ENCODE data around the gene BORCS6. TPM values are rescaled to one million over a fixed set of nuclear protein-coding genes. Genes with fewer than 3 reads are reported as not detected.
A peak's percentile ranks its signal among the peaks of the same experiment; 100 is the strongest.

Gene BORCS6
- polyA plus RNA-seq, 3 donors = 5.4 to 14.1 (median 13.9) TPM

- no peaks in the 10 kb centered on the region for H3K9me3 ChIP-seq (replicated peaks in 1 of 2; ENCODE audit: control insufficient read depth in 1 of 2, insufficient read depth in 1 of 2, low read length in 2 of 2)
- H3K27me3 ChIP-seq (ENCODE audit: control insufficient read depth in 2 of 2, insufficient read depth in 2 of 2, low read length in 2 of 2) = no peaks in the 10 kb centered on the region
- peaks cover 35 to 41% of the 10 kb centered on the region in 2 donors for H3K36me3 Mint-ChIP-seq
- H3K27ac Mint-ChIP-seq = no peak overlapping the region
- H2AFZ ChIP-seq (ENCODE audit: insufficient read depth, low read depth, low read length, poor library complexity, severe bottlenecking) = no peak overlapping the region
- intact Hi-C loops (cut with micrococcal nuclease) = loop anchor here in 1 of 2 donors (5.0 to 10.0 kb wide), 2 partner anchors 34 to 318 kb away; partner anchors contain the start of gene KDM6B
- peaks cover 56 to 74% of the 10 kb centered on the region in 2 donors for H3K4me1 ChIP-seq (ENCODE audit: control insufficient read depth in 1 of 2, insufficient read depth in 2 of 2, low read length in 2 of 2)
- DNase-seq = peak in 1 of 3 donors; percentile 8
- peaks cover 26% of the 10 kb centered on the region for H3K79me2 ChIP-seq (ENCODE audit: insufficient read depth, low read length)
- peak overlapping the region; percentile 83 to 99 for H3K27ac ChIP-seq (ENCODE audit: low read depth in 1 of 2, low read length in 2 of 2)
- no peak for TF ChIP-seq CTCF (IDR thresholded peaks at IDR 0.05)
- peaks cover 70% of the 10 kb centered on the region for H4K20me1 ChIP-seq (ENCODE audit: insufficient read depth, low read length)
- peak overlapping the region; percentile 97 for H3K4me2 ChIP-seq (replicated peaks; ENCODE audit: extremely low read depth, low read length, poor library complexity, severe bottlenecking)
- no peak overlapping the region for H3K9ac ChIP-seq (ENCODE audit: insufficient read depth, low read length, poor library complexity, severe bottlenecking)
- H3K4me3 Mint-ChIP-seq = peak overlapping the region; percentile 82 to 99
- H3K4me1 Mint-ChIP-seq = peaks cover 29% of the 10 kb centered on the region
- peaks cover 22 to 27% of the 10 kb centered on the region in 2 donors for H3K36me3 ChIP-seq (replicated peaks in 1 of 2; ENCODE audit: control insufficient read depth in 1 of 2, insufficient read depth in 2 of 2, low read length in 2 of 2)
- H3K9me3 Mint-ChIP-seq = peaks cover 0 to 4% (median 0%) of the 10 kb centered on the region in 7 donors
- peak overlapping the region in 1 of 3 experiments; percentile 100 for H3K4me3 ChIP-seq (replicated peaks in 1 of 3; ENCODE audit: low read depth in 2 of 3, low read length in 3 of 3)
- peaks cover 0 to 12% (median 0%) of the 10 kb centered on the region in 3 donors for H3K27me3 Mint-ChIP-seq (ENCODE audit: low read depth in 3 of 3)
- 100% methylated on average over 4 of the region's 7 CpGs for WGBS (ENCODE audit: insufficient coverage)
Measured at GRCh38 chr17:8153031-8153451, 36.9 kb downstream of the BORCS6 start.

DNA sequence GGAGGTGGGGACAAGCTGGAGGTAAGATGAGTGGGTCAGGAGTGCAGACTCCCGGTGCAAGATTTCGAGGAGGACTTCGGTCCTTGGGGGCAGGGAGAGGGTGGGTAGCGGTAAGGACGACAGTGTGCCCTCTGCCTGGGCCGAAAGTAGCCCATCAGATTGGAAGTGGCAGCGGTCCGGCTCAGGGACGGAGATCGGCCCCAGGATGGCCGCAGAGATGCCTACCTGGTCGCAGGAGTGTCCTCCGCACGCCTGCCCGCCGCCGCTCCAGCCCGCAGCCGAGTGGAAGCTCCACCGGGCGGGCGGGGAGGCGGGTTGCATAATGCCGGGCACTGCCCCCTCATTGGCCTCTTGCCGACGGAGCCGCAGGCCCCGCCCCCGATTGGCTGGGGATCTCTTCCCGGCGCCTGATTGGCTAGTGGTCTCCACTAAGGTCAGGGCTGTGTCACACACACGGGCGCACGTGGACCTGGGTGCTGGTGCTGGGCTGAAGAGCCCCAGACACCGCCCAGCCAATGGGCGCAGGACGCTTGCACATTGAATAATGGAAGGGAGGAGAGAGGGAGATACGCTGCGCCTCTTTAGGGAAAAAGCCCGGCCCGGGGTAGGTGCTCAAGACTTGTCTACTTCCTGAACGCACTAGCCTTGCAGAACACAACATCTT, 37.7 kb downstream of the BORCS6 start, which contains the start of gene PER1:
PER1 (minus strand) TSS at position 293 of the 664 bp plus-strand sequence. CDS start 1,698 bp downstream, outside the sequence.
- Histone ChIP-seq H3K4me1 (ENCODE audit: control insufficient read depth in 1 of 2, insufficient read depth in 2 of 2, low read length in 2 of 2) (peaks cover 52 to 66% of the 10 kb centered on the region in 2 donors), H2AFZ (ENCODE audit: insufficient read depth, low read depth, low read length, poor library complexity, severe bottlenecking) (no peak within 1 kb of the TSS), H3K79me2 (ENCODE audit: insufficient read depth, low read length) (peaks cover 26% of the 10 kb centered on the region), H3K9ac (ENCODE audit: insufficient read depth, low read length, poor library complexity, severe bottlenecking) (peak within 1 kb of the TSS; percentile 78), H3K27me3 (ENCODE audit: control insufficient read depth in 2 of 2, insufficient read depth in 2 of 2, low read length in 2 of 2) (no peaks in the 10 kb centered on the region), H3K9me3 (replicated peaks in 1 of 2; ENCODE audit: control insufficient read depth in 1 of 2, insufficient read depth in 1 of 2, low read length in 2 of 2) (no peaks in the 10 kb centered on the region), H4K20me1 (ENCODE audit: insufficient read depth, low read length) (peaks cover 78% of the 10 kb centered on the region), H3K4me2 (replicated peaks; ENCODE audit: extremely low read depth, low read length, poor library complexity, severe bottlenecking) (peak within 1 kb of the TSS; percentile 97), H3K4me3 (replicated peaks in 1 of 3; ENCODE audit: low read depth in 2 of 3, low read length in 3 of 3) (peak within 1 kb of the TSS; percentile 52 to 100 (median 88)), H3K36me3 (replicated peaks in 1 of 2; ENCODE audit: control insufficient read depth in 1 of 2, insufficient read depth in 2 of 2, low read length in 2 of 2) (peaks cover 30 to 35% of the 10 kb centered on the region in 2 donors), H3K27ac (ENCODE audit: low read depth in 1 of 2, low read length in 2 of 2) (peak within 1 kb of the TSS; percentile 97 to 99)
- Mint-ChIP-seq H3K27ac (peak within 1 kb of the TSS in 3 of 7 donors; percentile 96 to 99 (median 98)), H3K4me1 (peaks cover 28% of the 10 kb centered on the region), H3K9me3 (peaks cover 0 to 4% (median 0%) of the 10 kb centered on the region in 7 donors), H3K4me3 (peak within 1 kb of the TSS; percentile 97 to 99), H3K36me3 (peaks cover 43 to 47% of the 10 kb centered on the region in 2 donors), H3K27me3 (ENCODE audit: low read depth in 3 of 3) (peaks cover 0 to 12% (median 0%) of the 10 kb centered on the region in 3 donors)
- intact Hi-C loops (cut with micrococcal nuclease) = loop anchor here in 1 of 2 donors (5.0 to 10.0 kb wide), 2 partner anchors 35 to 317 kb away; partner anchors contain the start of gene KDM6B
- 10% methylated on average over 36 of the region's 42 CpGs for WGBS (ENCODE audit: insufficient coverage)
- peak; percentile 96 to 98 (median 97) for DNase-seq
- no peak for TF ChIP-seq CTCF (IDR thresholded peaks at IDR 0.05)
